ENCODE data around the gene ZNF839.

- TF ChIP-seq POLR2A (IDR thresholded peaks at IDR 0.05) (no peak), CTCF (IDR thresholded peaks at IDR 0.05) (no peak)
These were observed 25.7 kb downstream of the ZNF839 start for GRCh38 chr14:102345232-102345631.
